Measurements from ENCODE around the gene DOCK2. TPM values are rescaled to one million over a fixed set of nuclear protein-coding genes. Genes with fewer than 3 reads are reported as not detected.

Gene DOCK2
- total RNA-seq, 4 donors from 2014 or later: 0.32 to 5.3 (median 2.7) TPM

- DNase-seq (no peak), ATAC-seq (no peak)
- Histone ChIP-seq H3K36me3 (no peaks in the 10 kb centered on the region), H3K27me3 (no peaks in the 10 kb centered on the region), H3K4me3 (no peak overlapping the region), H3K4me1 (no peaks in the 10 kb centered on the region), H3K27ac (no peak overlapping the region), H3K9me3 (no peaks in the 10 kb centered on the region)
- TF ChIP-seq CTCF (IDR thresholded peaks at IDR 0.05 in 4 of 5, conservative IDR thresholded peaks at IDR 0.05 in 1 of 5) (no peak), POLR2A (IDR thresholded peaks at IDR 0.05) (no peak)
- in situ Hi-C loops (cut with MboI; ENCODE audit: low sequenced_read_pairs in 4 of 4) (no loop called here), intact Hi-C loops (cut with DNase I; ENCODE audit: low total_unique reads) (no loop called here)
These were observed 238.7 kb downstream of the DOCK2 start for GRCh38 chr5:169875731-169876130.

GRCh38 chr5:169876386-169876785 is 239.3 kb downstream of the DOCK2 start:
- in situ Hi-C loops (cut with MboI; ENCODE audit: low sequenced_read_pairs in 4 of 4) (no loop called here), intact Hi-C loops (cut with DNase I; ENCODE audit: low total_unique reads) (no loop called here)
- Histone ChIP-seq H3K36me3 (no peaks in the 10 kb centered on the region), H3K27me3 (no peaks in the 10 kb centered on the region), H3K9me3 (no peaks in the 10 kb centered on the region), H3K27ac (no peak overlapping the region), H3K4me1 (no peaks in the 10 kb centered on the region), H3K4me3 (no peak overlapping the region)
- TF ChIP-seq POLR2A (IDR thresholded peaks at IDR 0.05) (no peak), CTCF (IDR thresholded peaks at IDR 0.05 in 4 of 5, conservative IDR thresholded peaks at IDR 0.05 in 1 of 5) (no peak)
- no peak for ATAC-seq
- no peak for DNase-seq

GRCh38 chr5:169880012-169880663 is 243.1 kb downstream of the DOCK2 start:
- Histone ChIP-seq H3K4me1 (no peaks in the 10 kb centered on the region), H3K4me3 (no peak overlapping the region), H3K27ac (no peak overlapping the region), H3K27me3 (no peaks in the 10 kb centered on the region), H3K9me3 (no peaks in the 10 kb centered on the region), H3K36me3 (no peaks in the 10 kb centered on the region)
- ATAC-seq: no peak
- TF ChIP-seq CTCF (IDR thresholded peaks at IDR 0.05 in 4 of 5, conservative IDR thresholded peaks at IDR 0.05 in 1 of 5): no peak
- TF ChIP-seq POLR2A (IDR thresholded peaks at IDR 0.05): no peak
- no peak for DNase-seq
- in situ Hi-C loops (cut with MboI; ENCODE audit: low sequenced_read_pairs in 4 of 4) (no loop called here), intact Hi-C loops (cut with DNase I; ENCODE audit: low total_unique reads) (no loop called here)

- H3K4me3 ChIP-seq: no peak overlapping the region
- in situ Hi-C loops (cut with MboI; ENCODE audit: low sequenced_read_pairs in 4 of 4): no loop called here
- H3K4me1 ChIP-seq: no peaks in the 10 kb centered on the region
- no peaks in the 10 kb centered on the region for H3K36me3 ChIP-seq
- no peak for TF ChIP-seq POLR2A (IDR thresholded peaks at IDR 0.05)
- no peak for TF ChIP-seq CTCF (IDR thresholded peaks at IDR 0.05 in 4 of 5, conservative IDR thresholded peaks at IDR 0.05 in 1 of 5)
- no peaks in the 10 kb centered on the region for H3K9me3 ChIP-seq
- intact Hi-C loops (cut with DNase I; ENCODE audit: low total_unique reads): no loop called here
- H3K27me3 ChIP-seq: no peaks in the 10 kb centered on the region
- ATAC-seq (no peak), DNase-seq (no peak)
- no peak overlapping the region for H3K27ac ChIP-seq
These were observed 243.7 kb downstream of the DOCK2 start for GRCh38 chr5:169880785-169881184.
